Spleen (tissue), 11 donors: ENCODE results near the gene GRM3. TPM values are rescaled to one million over a fixed set of nuclear protein-coding genes. Genes with fewer than 3 reads are reported as not detected.

Experiments
- DNase-seq: peaks from one replicate; pipeline ENCODE4 v3.0.0-alpha.2; 2020
- H3K27ac ChIP-seq, 8 donors: fragments of 200-600 bp; sonication (generic) in 7 of 8; 1 replicate in 4 of 8; 2 replicates in 4 of 8; pipeline versions ENCODE4 v1.5.0 to v1.8.0; 2016 to 2021; ENCODE audit warnings: inconsistent platforms in 4 of 8, mild to moderate bottlenecking in 4 of 8, moderate library complexity in 1 of 8
- H3K27me3 ChIP-seq, 7 donors: fragments of 200-600 bp; sonication (generic) in 6 of 7; replicated peaks in 1 of 7; 1 replicate in 4 of 7; 2 replicates in 3 of 7; pipeline versions ENCODE4 v1.5.0 to v1.8.0; 2016 to 2021; ENCODE audit warnings: inconsistent platforms in 3 of 7, mild to moderate bottlenecking in 1 of 7
- H3K36me3 ChIP-seq, 6 donors: fragments of 200-600 bp; sonication (generic) in 5 of 6; 1 replicate in 4 of 6; 2 replicates in 2 of 6; pipeline versions ENCODE4 v1.5.0 to v1.8.0; 2016 to 2021; ENCODE audit warnings: inconsistent platforms in 2 of 6
- H3K4me1 ChIP-seq, 6 donors: fragments of 200-600 bp; sonication (generic) in 5 of 6; 1 replicate in 3 of 6; 2 replicates in 3 of 6; pipeline versions ENCODE4 v1.5.0 to v1.8.0; 2016 to 2021; ENCODE audit warnings: inconsistent platforms in 3 of 6
- H3K4me3 ChIP-seq, 8 donors: fragments of 200-600 bp; sonication (generic) in 7 of 8; 1 replicate in 4 of 8; 2 replicates in 4 of 8; pipeline versions ENCODE4 v1.5.0 to v1.8.0; 2016 to 2021; ENCODE audit warnings: inconsistent platforms in 4 of 8, mild to moderate bottlenecking in 4 of 8, moderate library complexity in 2 of 8
- H3K9me3 ChIP-seq, 8 donors: fragments of 200-600 bp; sonication (generic) in 7 of 8; 1 replicate in 4 of 8; 2 replicates in 4 of 8; pipeline versions ENCODE4 v1.5.0 to v1.8.0; 2016 to 2021; ENCODE audit warnings: inconsistent platforms in 4 of 8
- CTCF ChIP-seq, 11 experiments: fragments of 200-600 bp in 7 of 11; fragments of 450-650 bp in 4 of 11; sonication (generic) in 4 of 11; IDR thresholded peaks in 8 of 11; conservative IDR thresholded peaks in 3 of 11; 1 replicate in 7 of 11; 2 replicates in 4 of 11; pipeline versions ENCODE4 v1.4.0 to v1.8.0; 2016 to 2021; ENCODE audit warnings: antibody characterized with exemption in 11 of 11, inconsistent platforms in 4 of 11, mild to moderate bottlenecking in 1 of 11
- POLR2A ChIP-seq, 3 donors: fragments of 450-650 bp; IDR thresholded peaks; one replicate each; pipeline ENCODE4 v1.5.1; 2017; ENCODE audit warnings: antibody characterized with exemption in 3 of 3, mild to moderate bottlenecking in 1 of 3
- POLR2AphosphoS5 ChIP-seq, 3 donors: sonication (generic); formaldehyde crosslinking; IDR thresholded peaks; one replicate each; pipeline ENCODE4 v1.5.1; 2017; ENCODE audit warnings: antibody characterized with exemption in 3 of 3
- WGBS, 5 donors: extraction: QIAGEN DNeasy Blood & Tissue Kit in 3 of 5; methylation state at CpG; one replicate each; pipeline versions ENCODE4 v1.1.5 to v1.1.7; 2013 to 2018; 5-methylcytosine and 5-hydroxymethylcytosine counted together
- intact Hi-C: fragments of 100-400 bp; cut with DNase I; formaldehyde crosslinking; loops from one replicate; pipeline ENCODE4 v1.15.0; 2023; ENCODE audit warnings: low total_unique reads
- polyA plus RNA-seq, 3 donors: library from polyadenylated mRNA; stranded (reverse); fragments of 200-250 nt; gene quantifications; one replicate each; pipeline ENCODE4 v1.2.1, GENCODE V29; 2013
- total RNA-seq, 7 donors: library from RNA; depleted of rRNA in 3 of 7; stranded (reverse); fragments of >200 nt in 3 of 7; fragmentation: NEBNext Ultra II Directional in 4 of 7; extraction: Animal tissue kit (Norgen Biotek cat#: 25700) in 4 of 7; gene quantifications; one replicate each; pipeline versions ENCODE4 v1.1.0 to v1.2.1, GENCODE V29; 2016 to 2021
- donor health status: healthy with polysubstance abuse.
- donor health status: DM: no; HTN: no; CAD: no; lungs with moderate emphysema.
- donor health status: DM: no; HTN: no; CAD: no.
- donor health status: Bipolar disorder and iron deficiency.
- donor health status: healthy.
- donor health status: DM: no; HTN: no; CAD: no.
- donor health status: DM: yes; HTN: yes; CAD: no.

Gene GRM3
- total and polyA plus RNA-seq, 10 donors: 0.21 to 0.37 TPM; not detected in 8

- no peak overlapping the region for H3K27ac ChIP-seq
- intact Hi-C loops: no loop called here
- 85 to 91% (median 88%) methylated on average over 3 of the region's 3 CpGs for WGBS, 5 donors
- no peaks in the 10 kb centered on the region for H3K4me1 ChIP-seq
- no peaks in the 10 kb centered on the region for H3K9me3 ChIP-seq
- H3K36me3 ChIP-seq: no peaks in the 10 kb centered on the region
- no peak for DNase-seq
- H3K27me3 ChIP-seq: no peaks in the 10 kb centered on the region
- H3K4me3 ChIP-seq: no peak overlapping the region
- TF ChIP-seq POLR2A (IDR thresholded peaks at IDR 0.05): no peak
- TF ChIP-seq CTCF (IDR thresholded peaks at IDR 0.05 in 8 of 11, conservative IDR thresholded peaks at IDR 0.05 in 3 of 11): no peak
- TF ChIP-seq POLR2AphosphoS5 (IDR thresholded peaks at IDR 0.05): no peak
These were observed 17.3 kb downstream of the GRM3 start for GRCh38 chr7:86660950-86661462.

- H3K9me3 ChIP-seq: no peaks in the 10 kb centered on the region
- TF ChIP-seq POLR2A (IDR thresholded peaks at IDR 0.05): no peak
- no peak for TF ChIP-seq CTCF (IDR thresholded peaks at IDR 0.05 in 8 of 11, conservative IDR thresholded peaks at IDR 0.05 in 3 of 11)
- no peak for TF ChIP-seq POLR2AphosphoS5 (IDR thresholded peaks at IDR 0.05)
- DNase-seq: no peak
- H3K27ac ChIP-seq: no peak overlapping the region
- no peaks in the 10 kb centered on the region for H3K36me3 ChIP-seq
- WGBS, 5 donors: 63 to 93% (median 75%) methylated on average over 1 of the region's 1 CpG
- intact Hi-C loops: no loop called here
- H3K4me3 ChIP-seq: no peak overlapping the region
- H3K27me3 ChIP-seq: no peaks in the 10 kb centered on the region
- no peaks in the 10 kb centered on the region for H3K4me1 ChIP-seq
These were observed 20.8 kb downstream of the GRM3 start for GRCh38 chr7:86664486-86664885.

- H3K4me3 ChIP-seq: no peak overlapping the region
- H3K9me3 ChIP-seq: no peaks in the 10 kb centered on the region
- no peak for DNase-seq
- no peaks in the 10 kb centered on the region for H3K27me3 ChIP-seq
- WGBS, 5 donors: 92 to 97% (median 94%) methylated on average over 5 of the region's 5 CpGs
- H3K27ac ChIP-seq: no peak overlapping the region
- TF ChIP-seq CTCF (IDR thresholded peaks at IDR 0.05 in 8 of 11, conservative IDR thresholded peaks at IDR 0.05 in 3 of 11) (no peak), POLR2AphosphoS5 (IDR thresholded peaks at IDR 0.05) (no peak), POLR2A (IDR thresholded peaks at IDR 0.05) (no peak)
- intact Hi-C loops: no loop called here
- H3K4me1 ChIP-seq: no peaks in the 10 kb centered on the region
- H3K36me3 ChIP-seq: no peaks in the 10 kb centered on the region
These were observed 21.3 kb downstream of the GRM3 start for GRCh38 chr7:86664991-86665390.

- no peak overlapping the region for H3K27ac ChIP-seq
- 35 to 60% (median 49%) methylated on average over 2 of the region's 2 CpGs for WGBS, 5 donors
- intact Hi-C loops: no loop called here
These were observed 22.0 kb downstream of the GRM3 start for GRCh38 chr7:86665669-86666068.

More at GRCh38 chr7:86665669-86666068, 22.0 kb downstream of the GRM3 start:
- H3K27me3 ChIP-seq: no peaks in the 10 kb centered on the region
- TF ChIP-seq POLR2AphosphoS5 (IDR thresholded peaks at IDR 0.05) (no peak), POLR2A (IDR thresholded peaks at IDR 0.05) (no peak), CTCF (IDR thresholded peaks at IDR 0.05 in 8 of 11, conservative IDR thresholded peaks at IDR 0.05 in 3 of 11) (no peak)
- no peak overlapping the region for H3K4me3 ChIP-seq
- no peaks in the 10 kb centered on the region for H3K9me3 ChIP-seq
- DNase-seq: no peak
- H3K4me1 ChIP-seq: no peaks in the 10 kb centered on the region
- H3K36me3 ChIP-seq: no peaks in the 10 kb centered on the region
